Measurements from ENCODE around the gene THEM4. TPM values are rescaled to one million over a fixed set of nuclear protein-coding genes. Genes with fewer than 3 reads are reported as not detected.
A peak's percentile ranks its signal among the peaks of the same experiment; 100 is the strongest.

THEM4 gene
- total RNA-seq, 1 donor, result 9.8 TPM

DNA sequence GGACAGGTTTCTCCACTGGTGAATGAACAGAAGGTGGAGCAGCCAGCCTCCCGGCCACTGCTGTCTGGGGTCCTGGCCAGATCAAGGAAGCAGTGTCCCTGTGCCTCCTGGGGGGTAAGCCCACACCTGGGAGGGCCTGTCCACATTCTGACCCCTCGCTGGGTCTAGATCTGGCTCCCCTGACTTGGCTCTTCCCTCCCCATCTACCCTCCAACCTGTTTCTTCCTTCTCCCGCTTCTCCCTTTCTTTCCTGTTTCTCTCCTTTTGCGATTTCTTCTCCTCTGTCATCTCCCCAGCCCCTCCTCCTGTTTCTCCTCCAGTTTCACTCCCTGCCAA is 78.1 kb downstream of the THEM4 start:
- Histone ChIP-seq H3K4me3 (ENCODE audit: insufficient read depth, low read length) (no peak overlapping the region), H2AFZ (ENCODE audit: low read length) (no peak overlapping the region), H3K4me2 (ENCODE audit: insufficient read depth, low read length) (no peak overlapping the region), H3K79me2 (ENCODE audit: insufficient read depth, low read length) (no peaks in the 10 kb centered on the region), H3K27me3 (ENCODE audit: insufficient read depth, low read length) (peaks cover 14% of the 10 kb centered on the region), H3K4me1 (ENCODE audit: insufficient read depth, low read length) (no peaks in the 10 kb centered on the region), H4K20me1 (ENCODE audit: insufficient read depth, low read length) (no peaks in the 10 kb centered on the region), H3K9me3 (ENCODE audit: low read depth, low read length) (no peaks in the 10 kb centered on the region), H3K27ac (ENCODE audit: low read depth, low read length) (no peak overlapping the region), H3K36me3 (ENCODE audit: insufficient read depth, low read length) (no peaks in the 10 kb centered on the region)
- TF ChIP-seq, protein P1, sequence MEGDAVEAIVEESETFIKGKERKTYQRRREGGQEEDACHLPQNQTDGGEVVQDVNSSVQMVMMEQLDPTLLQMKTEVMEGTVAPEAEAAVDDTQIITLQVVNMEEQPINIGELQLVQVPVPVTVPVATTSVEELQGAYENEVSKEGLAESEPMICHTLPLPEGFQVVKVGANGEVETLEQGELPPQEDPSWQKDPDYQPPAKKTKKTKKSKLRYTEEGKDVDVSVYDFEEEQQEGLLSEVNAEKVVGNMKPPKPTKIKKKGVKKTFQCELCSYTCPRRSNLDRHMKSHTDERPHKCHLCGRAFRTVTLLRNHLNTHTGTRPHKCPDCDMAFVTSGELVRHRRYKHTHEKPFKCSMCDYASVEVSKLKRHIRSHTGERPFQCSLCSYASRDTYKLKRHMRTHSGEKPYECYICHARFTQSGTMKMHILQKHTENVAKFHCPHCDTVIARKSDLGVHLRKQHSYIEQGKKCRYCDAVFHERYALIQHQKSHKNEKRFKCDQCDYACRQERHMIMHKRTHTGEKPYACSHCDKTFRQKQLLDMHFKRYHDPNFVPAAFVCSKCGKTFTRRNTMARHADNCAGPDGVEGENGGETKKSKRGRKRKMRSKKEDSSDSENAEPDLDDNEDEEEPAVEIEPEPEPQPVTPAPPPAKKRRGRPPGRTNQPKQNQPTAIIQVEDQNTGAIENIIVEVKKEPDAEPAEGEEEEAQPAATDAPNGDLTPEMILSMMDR (IDR thresholded peaks at IDR 0.05; ENCODE audit: extremely low read depth, low read depth, low read length), result no peak
- DNase-seq (ENCODE audit: insufficient read length, low spot score, missing footprints), result no peak

DNA sequence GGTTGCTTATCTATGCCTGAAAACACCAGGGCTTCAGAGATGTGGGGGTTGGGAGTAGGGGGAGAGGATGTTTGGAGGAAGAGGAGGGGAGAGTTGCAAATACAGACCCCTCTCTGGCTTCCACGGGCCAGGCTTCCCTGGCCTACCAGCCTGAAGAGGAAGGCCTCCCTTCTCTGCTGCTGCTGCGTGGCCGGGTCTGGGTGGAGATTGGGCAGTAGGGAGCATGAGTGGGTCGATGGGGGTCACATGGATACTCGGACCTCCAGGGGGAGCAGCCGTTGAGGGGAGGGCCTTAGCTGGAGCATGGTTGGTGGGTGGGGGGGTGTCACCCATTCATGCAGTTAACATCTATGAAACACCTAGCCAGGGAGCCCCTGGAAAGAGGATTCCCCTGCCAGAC is 79.3 kb downstream of the THEM4 start:
- no peaks in the 10 kb centered on the region for H3K4me1 ChIP-seq (ENCODE audit: insufficient read depth, low read length)
- H4K20me1 ChIP-seq (ENCODE audit: insufficient read depth, low read length), result no peaks in the 10 kb centered on the region

DNA sequence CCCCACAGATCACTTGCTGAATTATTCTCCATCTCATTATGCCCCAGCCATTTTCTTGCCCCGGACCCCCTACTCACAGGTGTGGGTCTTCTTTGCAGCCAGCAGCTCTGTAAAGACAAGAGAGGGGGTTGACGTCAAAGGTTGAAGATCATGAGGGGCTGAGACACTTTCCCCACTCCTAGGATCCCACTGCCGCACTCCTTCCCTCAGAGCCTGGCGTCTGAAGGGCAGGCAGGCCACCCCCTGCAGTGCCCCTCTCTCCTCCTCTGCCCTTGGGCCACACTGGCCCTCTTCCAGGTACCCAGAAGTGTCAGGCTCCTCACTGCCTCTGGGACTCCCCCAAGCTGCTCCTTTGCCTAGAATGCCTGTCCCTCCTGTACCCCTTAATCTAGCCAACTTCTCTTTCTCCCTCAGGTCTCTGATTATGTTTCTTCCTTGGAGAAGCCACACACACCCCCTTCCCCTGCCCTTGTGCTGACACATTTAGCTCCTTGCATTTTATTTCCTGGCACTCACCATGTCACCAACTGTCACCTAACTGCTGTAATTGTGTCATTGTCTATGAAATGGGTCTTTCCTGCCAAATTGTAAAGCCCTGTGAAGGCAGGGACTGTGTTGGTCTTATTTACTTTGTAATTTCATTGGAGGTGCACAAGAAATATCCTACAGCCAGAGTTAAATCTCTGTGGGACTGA is 79.8 kb downstream of the THEM4 start:
- H2AFZ ChIP-seq (ENCODE audit: low read length), result no peak overlapping the region
- no peak overlapping the region for H3K4me3 ChIP-seq (ENCODE audit: insufficient read depth, low read length)
- no peak overlapping the region for H3K4me2 ChIP-seq (ENCODE audit: insufficient read depth, low read length)
- H4K20me1 ChIP-seq (ENCODE audit: insufficient read depth, low read length), result no peaks in the 10 kb centered on the region
- no peaks in the 10 kb centered on the region for H3K9me3 ChIP-seq (ENCODE audit: low read depth, low read length)
- no peaks in the 10 kb centered on the region for H3K36me3 ChIP-seq (ENCODE audit: insufficient read depth, low read length)
- no peaks in the 10 kb centered on the region for H3K4me1 ChIP-seq (ENCODE audit: insufficient read depth, low read length)
- H3K27me3 ChIP-seq (ENCODE audit: insufficient read depth, low read length), result peaks cover 10% of the 10 kb centered on the region
- H3K27ac ChIP-seq (ENCODE audit: low read depth, low read length), result no peak overlapping the region
- TF ChIP-seq, protein P1 (IDR thresholded peaks at IDR 0.05; ENCODE audit: extremely low read depth, low read depth, low read length), result no peak
- H3K79me2 ChIP-seq (ENCODE audit: insufficient read depth, low read length), result no peaks in the 10 kb centered on the region
- DNase-seq (ENCODE audit: insufficient read length, low spot score, missing footprints), result no peak

More for the DNA sequence above, 79.3 kb downstream of the THEM4 start:
- TF ChIP-seq, protein P1 (IDR thresholded peaks at IDR 0.05; ENCODE audit: extremely low read depth, low read depth, low read length), result no peak
- H2AFZ ChIP-seq (ENCODE audit: low read length), result no peak overlapping the region
- H3K36me3 ChIP-seq (ENCODE audit: insufficient read depth, low read length), result no peaks in the 10 kb centered on the region
- no peak overlapping the region for H3K4me3 ChIP-seq (ENCODE audit: insufficient read depth, low read length)
- DNase-seq (ENCODE audit: insufficient read length, low spot score, missing footprints), result no peak
- H3K4me2 ChIP-seq (ENCODE audit: insufficient read depth, low read length), result no peak overlapping the region
- no peaks in the 10 kb centered on the region for H3K79me2 ChIP-seq (ENCODE audit: insufficient read depth, low read length)
- H3K27me3 ChIP-seq (ENCODE audit: insufficient read depth, low read length), result peaks cover 8% of the 10 kb centered on the region
- no peak overlapping the region for H3K27ac ChIP-seq (ENCODE audit: low read depth, low read length)
- no peaks in the 10 kb centered on the region for H3K9me3 ChIP-seq (ENCODE audit: low read depth, low read length)

DNA sequence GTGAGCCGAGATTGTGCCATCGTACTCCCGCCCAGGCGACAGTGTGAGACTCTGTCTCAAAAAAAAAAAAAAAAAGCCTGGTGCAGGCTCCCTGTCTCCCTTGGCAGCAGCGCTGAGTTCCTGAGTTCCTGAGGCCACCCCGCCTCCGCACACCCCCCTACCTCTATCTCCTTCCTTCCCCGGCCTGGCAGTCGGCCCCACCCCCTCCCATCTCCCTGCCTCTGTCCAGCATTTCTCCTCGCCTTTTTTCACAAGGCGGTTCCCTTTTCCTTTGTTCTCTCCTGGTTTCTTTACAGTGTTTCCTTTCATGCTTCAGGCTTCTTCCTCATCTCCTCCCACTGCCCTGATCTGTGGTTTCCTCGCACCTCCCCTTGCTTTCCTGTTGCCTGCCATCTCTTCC is 80.4 kb downstream of the THEM4 start:
- Histone ChIP-seq H3K36me3 (ENCODE audit: insufficient read depth, low read length) (no peaks in the 10 kb centered on the region), H2AFZ (ENCODE audit: low read length) (no peak overlapping the region), H3K4me1 (ENCODE audit: insufficient read depth, low read length) (no peaks in the 10 kb centered on the region), H3K27me3 (ENCODE audit: insufficient read depth, low read length) (peaks cover 13% of the 10 kb centered on the region), H3K27ac (ENCODE audit: low read depth, low read length) (no peak overlapping the region), H3K79me2 (ENCODE audit: insufficient read depth, low read length) (no peaks in the 10 kb centered on the region), H3K9me3 (ENCODE audit: low read depth, low read length) (no peaks in the 10 kb centered on the region), H3K4me3 (ENCODE audit: insufficient read depth, low read length) (no peak overlapping the region), H3K4me2 (ENCODE audit: insufficient read depth, low read length) (no peak overlapping the region), H4K20me1 (ENCODE audit: insufficient read depth, low read length) (no peaks in the 10 kb centered on the region)
- TF ChIP-seq, protein P1 (IDR thresholded peaks at IDR 0.05; ENCODE audit: extremely low read depth, low read depth, low read length), result no peak
- peak; percentile 91 for DNase-seq (ENCODE audit: insufficient read length, low spot score, missing footprints)

Data from osteoblast (primary cell).